Lower lobe of right lung (tissue), 2 donors: ENCODE measurements around the gene ZC3HAV1L. TPM values are rescaled to one million over a fixed set of nuclear protein-coding genes. Genes with fewer than 3 reads are reported as not detected.
A peak's percentile ranks its signal among the peaks of the same experiment; 100 is the strongest.

Source experiments
- ATAC-seq, 2 donors: fragments of 200-7000 bp; cut with Tn5 transposase; one replicate each; pipeline ENCODE4 v1.9.1; 2020 to 2022; ENCODE audit warnings: mild to moderate bottlenecking in 2 of 2, moderate library complexity in 2 of 2
- DNase-seq: peaks from one replicate; pipeline ENCODE4 v3.0.0-alpha.2; 2020
- H3K27ac ChIP-seq: fragments of 200-600 bp; one replicate; pipeline ENCODE4 v1.8.0; 2022
- H3K27me3 ChIP-seq: fragments of 200-600 bp; one replicate; pipeline ENCODE4 v1.8.0; 2022; ENCODE audit warnings: low read depth
- H3K36me3 ChIP-seq: fragments of 200-600 bp; one replicate; pipeline ENCODE4 v1.8.0; 2022; ENCODE audit warnings: mild to moderate bottlenecking
- H3K4me1 ChIP-seq: fragments of 200-600 bp; one replicate; pipeline ENCODE4 v1.8.0; 2022
- H3K4me3 ChIP-seq: fragments of 200-600 bp; one replicate; pipeline ENCODE4 v1.8.0; 2022; ENCODE audit warnings: mild to moderate bottlenecking
- H3K9me3 ChIP-seq: fragments of 200-600 bp; one replicate; pipeline ENCODE4 v1.8.0; 2022
- intact Hi-C: fragments of 100-400 bp; cut with DNase I; formaldehyde crosslinking; loops from one replicate; pipeline ENCODE4 v1.11.0; 2022
- total RNA-seq: library from RNA; stranded (reverse); fragmentation: NEBNext Ultra II Directional; extraction: Animal tissue kit (Norgen Biotek cat#: 25700); gene quantifications from one replicate; pipeline ENCODE4 v1.2.1, GENCODE V29; 2021
- TF ChIP-seq, protein P1 (sequence below): fragments of 200-600 bp; IDR thresholded peaks from one replicate; pipeline ENCODE4 v1.8.0; 2022; ENCODE audit warnings: antibody characterized with exemption, mild to moderate bottlenecking
- donor health status: DM: no; HTN: yes; CAD: no; lungs with severe emphysema.

The ZC3HAV1L gene
- total RNA-seq, 1 donor from 2014 or later = 7.1 TPM

DNA sequence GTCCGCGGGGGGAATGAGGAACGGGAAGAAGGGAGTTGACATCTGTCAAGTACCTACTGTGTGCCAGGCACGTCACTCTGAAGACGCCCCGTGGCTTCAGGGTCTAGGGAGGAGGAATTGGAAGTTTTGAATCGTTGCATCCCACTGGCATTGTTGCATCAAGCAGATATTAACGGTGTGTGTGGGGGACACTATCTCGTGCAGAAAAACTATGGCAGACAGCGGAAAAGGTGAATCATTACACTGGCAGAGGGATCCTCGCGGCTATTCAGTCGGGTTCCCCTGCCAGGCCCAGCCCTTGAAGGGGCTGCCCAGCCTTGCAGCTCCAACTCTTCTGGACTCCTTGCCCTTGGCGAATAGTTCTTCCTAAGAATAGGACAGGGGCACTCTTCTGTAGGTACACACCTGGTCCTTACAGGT is 53.6 kb downstream of the ZC3HAV1L start:
- Histone ChIP-seq H3K4me1 (peaks cover 17% of the 10 kb centered on the region), H3K27ac (no peak overlapping the region), H3K27me3 (peaks cover 3% of the 10 kb centered on the region), H3K4me3 (peak overlapping the region; percentile 60), H3K9me3 (no peaks in the 10 kb centered on the region), H3K36me3 (no peaks in the 10 kb centered on the region)
- no peak for DNase-seq
- ATAC-seq = no peak
- intact Hi-C loops = no loop called here
- TF ChIP-seq, protein P1, sequence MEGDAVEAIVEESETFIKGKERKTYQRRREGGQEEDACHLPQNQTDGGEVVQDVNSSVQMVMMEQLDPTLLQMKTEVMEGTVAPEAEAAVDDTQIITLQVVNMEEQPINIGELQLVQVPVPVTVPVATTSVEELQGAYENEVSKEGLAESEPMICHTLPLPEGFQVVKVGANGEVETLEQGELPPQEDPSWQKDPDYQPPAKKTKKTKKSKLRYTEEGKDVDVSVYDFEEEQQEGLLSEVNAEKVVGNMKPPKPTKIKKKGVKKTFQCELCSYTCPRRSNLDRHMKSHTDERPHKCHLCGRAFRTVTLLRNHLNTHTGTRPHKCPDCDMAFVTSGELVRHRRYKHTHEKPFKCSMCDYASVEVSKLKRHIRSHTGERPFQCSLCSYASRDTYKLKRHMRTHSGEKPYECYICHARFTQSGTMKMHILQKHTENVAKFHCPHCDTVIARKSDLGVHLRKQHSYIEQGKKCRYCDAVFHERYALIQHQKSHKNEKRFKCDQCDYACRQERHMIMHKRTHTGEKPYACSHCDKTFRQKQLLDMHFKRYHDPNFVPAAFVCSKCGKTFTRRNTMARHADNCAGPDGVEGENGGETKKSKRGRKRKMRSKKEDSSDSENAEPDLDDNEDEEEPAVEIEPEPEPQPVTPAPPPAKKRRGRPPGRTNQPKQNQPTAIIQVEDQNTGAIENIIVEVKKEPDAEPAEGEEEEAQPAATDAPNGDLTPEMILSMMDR = no peak

DNA sequence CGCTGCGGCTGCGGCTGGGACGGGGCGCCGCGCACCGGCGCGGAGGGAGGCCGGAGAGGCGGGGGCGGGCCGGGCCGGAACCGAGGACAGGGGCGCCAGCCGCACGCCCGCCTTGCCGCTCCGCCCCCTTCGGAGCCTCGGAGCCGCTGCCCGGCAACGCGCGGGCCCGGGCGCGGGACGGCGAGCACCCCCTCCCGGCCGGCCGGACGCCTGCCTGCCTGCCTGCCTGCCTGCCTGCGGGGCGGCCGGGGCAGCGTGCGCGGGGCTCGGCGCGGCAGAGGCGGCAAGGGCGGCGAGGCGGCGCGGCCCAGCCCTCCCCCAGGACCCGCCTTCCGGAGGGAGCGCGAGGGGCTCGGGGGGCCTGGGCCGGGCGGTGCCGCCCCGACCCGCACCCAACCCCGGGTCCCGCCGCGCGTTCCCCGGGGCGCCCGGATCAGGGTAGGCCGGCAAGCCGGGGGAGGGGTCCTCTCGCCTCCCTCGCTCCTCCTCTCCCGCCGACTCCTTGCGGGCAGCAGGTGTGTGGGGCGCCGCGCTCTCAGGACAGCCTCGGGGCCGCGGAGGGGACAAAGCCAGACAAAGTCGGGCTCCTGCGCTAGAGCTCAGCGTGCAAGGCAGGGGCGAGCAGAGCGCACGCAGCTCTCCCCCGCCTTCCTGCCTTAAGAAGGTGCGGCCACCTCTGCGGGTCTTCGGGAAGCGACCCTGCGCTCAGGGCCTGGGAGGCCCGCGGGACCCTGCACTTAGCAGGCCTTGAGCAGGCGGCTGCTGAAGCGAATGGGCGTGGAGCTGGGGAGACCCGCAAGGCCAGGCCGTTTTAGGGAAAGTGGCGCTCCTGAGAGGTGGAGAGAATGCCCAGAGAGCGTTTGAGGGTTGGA is 54.3 kb downstream of the ZC3HAV1L start, which contains the start of gene KIAA1549:
KIAA1549 (minus strand) TSS at position 58 of the 872 bp plus-strand sequence. CDS start 120 bp downstream, outside the sequence.
- H3K27me3 ChIP-seq = peaks cover 4% of the 10 kb centered on the region
- no peaks in the 10 kb centered on the region for H3K9me3 ChIP-seq
- peaks cover 17% of the 10 kb centered on the region for H3K4me1 ChIP-seq
- TF ChIP-seq, protein P1 = no peak
- peak within 1 kb of the TSS; percentile 71 for H3K4me3 ChIP-seq
- DNase-seq (peak; percentile 78), ATAC-seq (peak; percentile 94 to 95)
- intact Hi-C loops = no loop called here
- no peaks in the 10 kb centered on the region for H3K36me3 ChIP-seq
- peak within 1 kb of the TSS; percentile 39 for H3K27ac ChIP-seq

DNA sequence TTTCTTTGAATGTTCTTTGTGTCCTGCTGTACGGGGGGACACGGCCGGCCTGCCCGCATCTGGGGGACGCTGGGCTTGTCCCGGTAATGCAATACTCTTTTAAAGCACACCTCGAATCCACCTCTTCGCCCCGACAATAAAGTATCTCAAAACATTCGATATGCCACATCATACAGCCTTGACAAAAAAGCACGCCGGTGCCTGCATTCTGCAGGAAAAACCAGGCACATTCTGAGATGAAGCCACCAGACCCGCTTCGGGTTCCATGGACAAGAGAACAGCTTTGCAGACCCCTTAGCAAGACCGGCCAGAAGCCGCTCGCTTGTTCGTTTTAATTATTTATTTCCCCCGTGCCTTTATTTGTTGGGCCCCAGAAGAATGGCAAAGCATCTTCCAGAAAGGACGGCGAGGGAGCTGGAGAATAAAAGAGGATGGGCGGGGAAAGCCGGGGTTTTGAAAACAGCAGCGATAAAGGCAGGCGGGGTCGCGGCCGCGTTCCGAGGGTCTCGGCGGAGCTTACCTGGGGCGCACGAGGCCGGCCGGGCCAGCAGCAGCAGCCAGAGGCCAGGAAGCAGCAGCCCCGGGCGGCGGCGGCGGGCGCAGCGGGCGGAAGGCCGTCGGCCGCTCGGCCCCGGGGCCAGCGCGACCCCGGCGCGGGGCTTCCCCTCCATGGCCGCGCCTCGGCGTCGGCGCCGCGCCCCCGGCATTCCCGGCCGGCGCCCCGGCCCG is 55.1 kb downstream of the ZC3HAV1L start:
- Histone ChIP-seq H3K36me3 (no peaks in the 10 kb centered on the region), H3K27me3 (peaks cover 4% of the 10 kb centered on the region), H3K27ac (peak overlapping the region; percentile 24), H3K4me3 (peak overlapping the region; percentile 71), H3K9me3 (no peaks in the 10 kb centered on the region), H3K4me1 (peaks cover 17% of the 10 kb centered on the region)
- peak; percentile 50 for DNase-seq
- intact Hi-C loops = no loop called here
- TF ChIP-seq, protein P1 = no peak
- ATAC-seq = peak; percentile 41 to 53

DNA sequence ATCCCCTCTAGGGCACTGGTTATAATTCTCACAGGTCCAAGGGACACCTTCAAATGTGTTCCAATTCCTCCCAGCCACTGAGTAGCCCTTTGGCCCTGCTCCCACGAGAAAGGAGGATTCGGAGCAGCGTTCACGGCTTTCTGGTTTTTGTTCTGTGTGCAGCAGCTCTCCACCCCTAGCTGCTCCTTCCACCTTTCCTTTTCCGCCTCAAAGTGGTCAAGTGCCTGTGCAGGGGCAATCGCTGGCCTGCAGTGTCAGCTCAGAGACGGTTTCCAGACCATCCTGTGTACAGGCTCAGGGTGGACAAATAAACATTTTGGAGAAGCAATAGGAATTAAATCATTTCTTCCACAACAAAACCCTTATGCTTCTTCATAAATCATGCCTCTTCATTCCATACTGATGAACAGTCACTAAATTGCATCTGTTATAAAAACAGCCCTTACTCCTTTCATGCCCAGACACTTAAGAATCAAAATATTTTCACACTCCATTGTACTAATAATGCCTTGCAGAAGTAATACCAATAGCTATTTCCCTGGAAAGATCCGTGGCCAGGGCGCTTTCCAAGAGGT is 55.8 kb downstream of the ZC3HAV1L start:
- no peak overlapping the region for H3K27ac ChIP-seq

More for the DNA sequence above, 55.8 kb downstream of the ZC3HAV1L start:
- Histone ChIP-seq H3K4me3 (peak overlapping the region; percentile 71), H3K36me3 (no peaks in the 10 kb centered on the region), H3K9me3 (no peaks in the 10 kb centered on the region), H3K27me3 (peaks cover 4% of the 10 kb centered on the region), H3K4me1 (peaks cover 17% of the 10 kb centered on the region)
- DNase-seq = no peak
- ATAC-seq = no peak
- intact Hi-C loops = no loop called here
- TF ChIP-seq, protein P1 = no peak
